ENCODE data around the gene DNMT3B.

DNMT3B gene

GRCh38 chr20:32772046-32772445 lies 9.9 kb downstream of the DNMT3B start:
- H3K9me3 ChIP-seq, result no peaks in the 10 kb centered on the region; the same call in 1 of the 2 replicates

GRCh38 chr20:32773223-32773622 lies 11.0 kb downstream of the DNMT3B start:
- no peak for DNase-seq
- Histone ChIP-seq H3K4me3 (ENCODE audit: low read depth, low read length) (no peak overlapping the region), H3K9me3 (no peaks in the 10 kb centered on the region), H3K36me3 (no peaks in the 10 kb centered on the region), H3K4me1 (peaks cover 10% of the 10 kb centered on the region), H3K27me3 (no peaks in the 10 kb centered on the region)
- TF ChIP-seq CTCF (IDR thresholded peaks at IDR 0.05; ENCODE audit: low read depth, low read length), result no peak

More at GRCh38 chr20:32772046-32772445, 9.9 kb downstream of the DNMT3B start:
- Histone ChIP-seq H3K36me3 (no peaks in the 10 kb centered on the region), H3K4me1 (peaks cover 8% of the 10 kb centered on the region), H3K27me3 (no peaks in the 10 kb centered on the region), H3K4me3 (ENCODE audit: low read depth, low read length) (no peak overlapping the region)
- DNase-seq, result no peak
- no peak for TF ChIP-seq CTCF (IDR thresholded peaks at IDR 0.05; ENCODE audit: low read depth, low read length)

GRCh38 chr20:32773855-32774254 lies 11.7 kb downstream of the DNMT3B start:
- Histone ChIP-seq H3K4me1 (peaks cover 10% of the 10 kb centered on the region), H3K36me3 (no peaks in the 10 kb centered on the region), H3K4me3 (ENCODE audit: low read depth, low read length) (no peak overlapping the region), H3K27me3 (no peaks in the 10 kb centered on the region), H3K9me3 (no peaks in the 10 kb centered on the region)
- TF ChIP-seq CTCF (IDR thresholded peaks at IDR 0.05; ENCODE audit: low read depth, low read length), result no peak
- DNase-seq, result no peak

DNA sequence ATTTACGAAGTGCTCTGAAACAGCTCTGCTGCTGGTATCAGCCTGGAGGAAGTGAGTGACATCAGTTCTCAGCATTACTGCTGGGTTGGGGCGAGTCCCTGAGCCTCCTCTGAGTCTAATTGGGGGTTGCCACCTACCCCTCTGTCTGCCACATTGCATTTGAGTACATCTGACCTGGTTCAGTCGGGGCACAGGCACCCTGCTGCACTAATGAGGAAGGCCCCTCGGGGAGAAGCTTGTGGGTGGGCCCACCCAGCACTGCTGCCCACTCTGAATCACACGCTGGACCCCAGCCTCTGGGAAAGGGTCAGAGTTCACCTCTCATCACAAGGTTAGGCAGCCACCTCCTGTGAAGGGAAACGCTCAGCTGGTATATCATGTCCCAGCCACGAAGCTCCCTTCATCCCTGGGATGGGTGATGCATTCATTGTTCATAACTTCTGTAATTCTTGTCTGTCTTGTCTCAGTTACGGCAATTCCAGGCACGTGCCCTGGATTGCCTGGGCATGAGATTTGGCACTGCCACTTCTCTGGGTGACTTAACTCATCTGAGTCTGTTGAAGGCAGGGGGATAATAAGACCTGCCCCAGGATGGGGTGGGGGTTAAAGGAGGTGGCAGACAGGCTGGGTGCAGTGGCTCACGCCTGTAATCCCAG lies 13.3 kb downstream of the DNMT3B start:
- no peak for DNase-seq
- H3K4me1 ChIP-seq, result peaks cover 10% of the 10 kb centered on the region
- no peak for TF ChIP-seq CTCF (IDR thresholded peaks at IDR 0.05; ENCODE audit: low read depth, low read length)
- no peaks in the 10 kb centered on the region for H3K9me3 ChIP-seq
- no peaks in the 10 kb centered on the region for H3K27me3 ChIP-seq
- no peak overlapping the region for H3K4me3 ChIP-seq (ENCODE audit: low read depth, low read length)
- H3K36me3 ChIP-seq, result no peaks in the 10 kb centered on the region

GRCh38 chr20:32777177-32777956 lies 15.2 kb downstream of the DNMT3B start:
- no peak for DNase-seq
- Histone ChIP-seq H3K27me3 (no peaks in the 10 kb centered on the region), H3K9me3 (no peaks in the 10 kb centered on the region), H3K4me3 (ENCODE audit: low read depth, low read length) (no peak overlapping the region), H3K36me3 (no peaks in the 10 kb centered on the region), H3K4me1 (peaks cover 10% of the 10 kb centered on the region)
- TF ChIP-seq CTCF (IDR thresholded peaks at IDR 0.05; ENCODE audit: low read depth, low read length), result no peak
